ENCODE data around the gene RAD51B.

Gene RAD51B

DNA sequence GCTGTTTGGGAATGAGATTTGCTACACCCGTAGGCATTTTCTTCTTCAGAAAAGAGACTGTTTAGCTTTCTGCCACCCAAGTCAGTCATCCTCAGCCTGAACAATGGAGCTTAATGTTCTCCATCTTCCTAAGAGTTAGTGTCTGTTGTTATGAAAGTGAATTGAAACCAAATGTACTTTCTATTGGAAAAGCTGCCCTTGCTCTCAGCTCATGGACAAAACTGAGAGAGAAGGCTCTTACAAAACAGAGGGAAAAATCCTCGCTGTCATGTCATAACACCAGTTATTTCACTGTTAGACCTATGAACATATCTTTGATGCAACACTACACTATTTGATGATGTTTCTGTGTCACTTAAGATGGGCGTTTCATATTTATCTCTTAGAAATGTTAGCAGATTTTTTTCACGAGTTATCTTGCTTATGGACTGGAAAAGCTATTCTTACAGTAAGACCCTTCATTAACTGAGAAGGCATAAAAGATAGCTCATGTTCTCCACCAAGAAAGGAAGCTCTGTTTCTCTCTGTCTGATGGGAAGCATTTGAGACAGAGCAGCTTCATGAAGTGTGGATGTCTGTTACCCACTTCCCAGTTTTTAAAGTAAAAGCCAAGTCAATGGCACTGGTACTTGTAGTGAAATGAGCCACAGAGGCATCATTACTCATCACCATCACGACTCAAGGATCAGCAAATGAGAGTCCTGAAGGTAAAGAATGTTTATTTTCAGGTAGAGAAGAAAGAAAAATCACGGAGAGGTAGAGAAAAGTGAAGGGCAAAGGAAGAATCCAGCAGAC lies 489.3 kb downstream of the RAD51B start:
- DNase-seq (ENCODE audit: low read depth), result no peak
- no peak overlapping the region for H3K4me3 ChIP-seq (ENCODE audit: control insufficient read depth, low read depth, low read length)
- no peak for TF ChIP-seq CTCF (conservative IDR thresholded peaks at IDR 0.05; ENCODE audit: control insufficient read depth, insufficient read depth, low read depth, low read length)

- no peak overlapping the region for H3K4me3 ChIP-seq (ENCODE audit: control insufficient read depth, low read depth, low read length)
- no peak for DNase-seq (ENCODE audit: low read depth)
- no peak for TF ChIP-seq CTCF (conservative IDR thresholded peaks at IDR 0.05; ENCODE audit: control insufficient read depth, insufficient read depth, low read depth, low read length)
Measured at GRCh38 chr14:68309616-68310015, 490.0 kb downstream of the RAD51B start.

GRCh38 chr14:68312300-68312699 lies 492.7 kb downstream of the RAD51B start:
- H3K4me3 ChIP-seq (ENCODE audit: control insufficient read depth, low read depth, low read length), result no peak overlapping the region
- DNase-seq (ENCODE audit: low read depth), result no peak
- no peak for TF ChIP-seq CTCF (conservative IDR thresholded peaks at IDR 0.05; ENCODE audit: control insufficient read depth, insufficient read depth, low read depth, low read length)

DNA sequence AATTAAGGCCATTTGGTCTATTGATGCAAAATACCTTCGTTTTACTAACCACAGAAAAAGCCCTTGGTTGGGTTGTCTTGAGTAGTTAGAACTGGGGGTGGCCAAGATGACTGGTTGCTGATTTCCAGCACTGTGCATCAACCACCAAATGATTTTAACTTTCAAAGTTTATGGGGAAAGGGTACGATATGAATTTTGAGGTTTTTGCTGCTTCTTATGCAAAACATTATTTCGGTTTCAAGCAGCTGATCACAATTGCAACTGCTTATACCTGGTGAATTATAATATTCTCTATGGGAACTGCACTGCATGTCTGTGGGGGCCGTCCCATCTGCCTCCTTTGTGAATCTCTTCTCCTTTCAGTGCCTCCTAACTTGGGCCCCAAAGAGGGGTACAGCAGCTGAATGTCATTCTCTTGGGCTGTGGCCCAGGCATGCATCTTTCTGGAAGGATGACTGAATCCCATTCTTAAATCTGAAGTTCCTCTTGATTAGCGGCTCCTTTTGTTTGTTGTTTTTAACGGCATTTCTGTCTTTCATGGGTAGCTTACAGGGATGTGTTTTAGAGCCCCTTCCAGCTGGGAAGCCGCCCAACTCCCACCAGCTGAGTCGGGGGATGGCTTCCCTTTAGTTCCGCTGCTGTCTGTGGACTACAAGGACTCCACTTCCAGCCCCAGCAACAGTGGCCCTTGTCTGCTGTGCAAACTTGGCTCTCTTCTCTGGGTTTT lies 493.5 kb downstream of the RAD51B start:
- DNase-seq (ENCODE audit: low read depth), result no peak
- no peak overlapping the region for H3K4me3 ChIP-seq (ENCODE audit: control insufficient read depth, low read depth, low read length)
- TF ChIP-seq CTCF (conservative IDR thresholded peaks at IDR 0.05; ENCODE audit: control insufficient read depth, insufficient read depth, low read depth, low read length), result no peak

DNA sequence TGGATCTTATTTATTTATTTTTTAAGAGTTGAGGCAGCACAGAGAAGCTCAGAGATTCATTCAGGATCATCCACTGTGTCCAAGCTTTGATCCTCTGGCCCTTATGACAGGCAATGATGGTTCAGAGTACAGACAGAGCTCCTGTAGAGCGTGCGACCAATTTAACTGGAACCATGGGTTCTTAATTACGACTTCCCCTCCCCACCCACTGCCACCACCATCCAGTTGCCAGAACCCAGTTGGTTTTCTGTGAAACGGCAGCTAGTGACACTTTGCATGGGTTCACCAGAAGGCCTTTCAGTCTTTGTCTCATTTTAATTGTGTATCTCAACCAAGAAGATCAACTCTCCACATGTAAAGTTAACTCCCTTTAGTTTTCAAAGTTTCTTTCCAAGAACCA lies 495.1 kb downstream of the RAD51B start:
- H3K4me3 ChIP-seq (ENCODE audit: control insufficient read depth, low read depth, low read length), result no peak overlapping the region
- TF ChIP-seq CTCF (conservative IDR thresholded peaks at IDR 0.05; ENCODE audit: control insufficient read depth, insufficient read depth, low read depth, low read length), result no peak
- DNase-seq (ENCODE audit: low read depth), result no peak

DNA sequence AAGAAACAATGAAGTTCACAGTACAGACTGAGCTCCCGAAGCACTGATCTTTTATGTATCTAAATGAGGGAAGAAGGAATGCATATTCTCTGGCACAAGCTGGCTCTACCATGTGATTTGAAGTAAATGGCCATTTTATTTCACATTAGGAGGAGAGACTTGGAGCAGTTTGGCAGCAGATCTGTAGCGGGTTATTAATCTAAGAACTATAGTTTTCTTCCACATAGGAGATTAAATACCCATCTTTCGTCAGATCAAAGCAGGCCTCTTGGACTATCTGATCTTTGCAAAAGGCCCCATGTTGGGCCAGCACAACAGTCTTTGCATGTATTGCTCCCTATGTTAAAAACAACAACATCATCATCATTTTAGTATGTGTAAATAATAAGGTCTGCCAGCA lies 495.5 kb downstream of the RAD51B start:
- TF ChIP-seq CTCF (conservative IDR thresholded peaks at IDR 0.05; ENCODE audit: control insufficient read depth, insufficient read depth, low read depth, low read length), result no peak
- DNase-seq (ENCODE audit: low read depth), result no peak
- no peak overlapping the region for H3K4me3 ChIP-seq (ENCODE audit: control insufficient read depth, low read depth, low read length)

Measured in fibroblast of mammary gland (primary cell).